HEK293 (cell line): ENCODE results near the gene PKIB.

ENCODE experiments used
- CTCF ChIA-PET: fragments of 350-600 bp; formaldehyde crosslinking; extraction: SDS; loops from one replicate; lab custom pipeline; 2021; ENCODE audit warnings: antibody characterized with exemption; lab: Yijun Ruan, JAX
- POLR2A ChIA-PET: fragments of 300-600 bp; formaldehyde crosslinking; extraction: SDS; loops from one replicate; lab custom pipeline; 2020; ENCODE audit warnings: antibody characterized with exemption, inconsistent platforms; lab: Yijun Ruan, JAX
- H3K27ac ChIP-seq: fragments of 200-500 bp; sonication (Bioruptor generic); 2 replicates; pipeline ENCODE4 v1.5.1; 2014; ENCODE audit warnings: low read depth, low read length, control low read depth, inconsistent platforms; ENCODE audit errors: extremely low read depth
- H3K36me3 ChIP-seq, 2 experiments: fragments of 200-500 bp in 1 of 2; sonication (Bioruptor generic) in 1 of 2; 1 replicate in 1 of 2; 2 replicates in 1 of 2; pipeline ENCODE4 v1.5.1; 2014 to 2017; ENCODE audit warnings: inconsistent platforms in 2 of 2, low read length in 2 of 2; ENCODE audit not compliant: control insufficient read depth in 2 of 2, insufficient read depth in 1 of 2
- H3K4me1 ChIP-seq: fragments of 200-500 bp; sonication (Bioruptor generic); 2 replicates; pipeline ENCODE4 v1.5.1; 2014; ENCODE audit warnings: mild to moderate bottlenecking, low read length, inconsistent platforms; ENCODE audit not compliant: control insufficient read depth, insufficient read depth
- H3K4me3 ChIP-seq: 2 replicates; pipeline ENCODE4 v1.5.1; 2011; ENCODE audit warnings: low read depth, mild to moderate bottlenecking, control low read depth, low read length, moderate library complexity
- H3K9me3 ChIP-seq: fragments of 200-500 bp; sonication (Bioruptor generic); 2 replicates; pipeline ENCODE4 v1.5.1; 2014; ENCODE audit warnings: low read depth, low read length, inconsistent platforms; ENCODE audit not compliant: control insufficient read depth, insufficient read depth
- SCRT2 ChIP-seq: fragments of 450-650 bp; formaldehyde crosslinking; IDR thresholded peaks from 2 replicates; pipeline ENCODE4 v1.5.1; 2016; ENCODE audit warnings: missing biosample characterization, missing genetic modification characterization
- SETDB1 ChIP-seq: IDR thresholded peaks from one replicate; pipeline ENCODE4 v1.6.1; 2017; ENCODE audit warnings: mild to moderate bottlenecking, low read length, moderate library complexity, mixed read lengths; ENCODE audit not compliant: insufficient read length
- SP7 ChIP-seq: fragments of 450-650 bp; formaldehyde crosslinking; IDR thresholded peaks from 2 replicates; pipeline ENCODE4 v1.5.1; 2016; ENCODE audit warnings: missing biosample characterization, missing genetic modification characterization
- ZBTB44 ChIP-seq: fragments of 450-650 bp; IDR thresholded peaks from 2 replicates; pipeline ENCODE4 v1.5.1; 2018; ENCODE audit warnings: missing biosample characterization, mild to moderate bottlenecking, missing genetic modification characterization
- ZNF114 ChIP-seq: fragments of 450-650 bp; formaldehyde crosslinking; IDR thresholded peaks from 2 replicates; pipeline ENCODE4 v1.5.0; 2017; ENCODE audit warnings: missing biosample characterization, missing genetic modification characterization
- ZNF24 ChIP-seq: fragments of 450-650 bp; formaldehyde crosslinking; IDR thresholded peaks from 2 replicates; pipeline ENCODE4 v1.5.1; 2016; ENCODE audit warnings: missing biosample characterization, missing genetic modification characterization
- ZNF266 ChIP-seq: fragments of 450-650 bp; formaldehyde crosslinking; IDR thresholded peaks from 2 replicates; pipeline ENCODE4 v1.5.1; 2016; ENCODE audit warnings: missing biosample characterization, missing genetic modification characterization, low read depth
- ZNF292 ChIP-seq: fragments of 450-650 bp; formaldehyde crosslinking; IDR thresholded peaks from 2 replicates; pipeline ENCODE4 v1.5.1; 2016; ENCODE audit warnings: low read depth, missing biosample characterization, missing genetic modification characterization, borderline replicate concordance
- ZNF311 ChIP-seq: fragments of 450-650 bp; formaldehyde crosslinking; IDR thresholded peaks from 2 replicates; pipeline ENCODE4 v1.5.1; 2017; ENCODE audit warnings: missing biosample characterization, missing genetic modification characterization, borderline replicate concordance
- ZNF350 ChIP-seq: fragments of 450-650 bp; formaldehyde crosslinking; IDR thresholded peaks from 2 replicates; pipeline ENCODE4 v1.5.0; 2017; ENCODE audit warnings: missing biosample characterization, mild to moderate bottlenecking, missing genetic modification characterization
- ZNF488 ChIP-seq: fragments of 450-650 bp; formaldehyde crosslinking; IDR thresholded peaks from 2 replicates; pipeline ENCODE4 v1.5.1; 2016; ENCODE audit warnings: missing biosample characterization, missing genetic modification characterization
- ZNF610 ChIP-seq: fragments of 450-650 bp; formaldehyde crosslinking; IDR thresholded peaks from 2 replicates; pipeline ENCODE4 v1.5.1; 2016; ENCODE audit warnings: missing biosample characterization, missing genetic modification characterization, borderline replicate concordance
- ZNF623 ChIP-seq: fragments of 450-650 bp; formaldehyde crosslinking; IDR thresholded peaks from 2 replicates; pipeline ENCODE4 v1.5.1; 2016; ENCODE audit warnings: missing biosample characterization, missing genetic modification characterization
- ZNF837 ChIP-seq: fragments of 450-650 bp; formaldehyde crosslinking; IDR thresholded peaks from 2 replicates; pipeline ENCODE4 v1.5.1; 2016; ENCODE audit warnings: missing biosample characterization, missing genetic modification characterization
- ZNF843 ChIP-seq: fragments of 450-650 bp; formaldehyde crosslinking; IDR thresholded peaks from 2 replicates; pipeline ENCODE4 v1.5.1; 2016; ENCODE audit warnings: missing biosample characterization, missing genetic modification characterization
- ZSCAN4 ChIP-seq: fragments of 450-650 bp; formaldehyde crosslinking; IDR thresholded peaks from 2 replicates; pipeline ENCODE4 v1.5.1; 2017; ENCODE audit warnings: missing biosample characterization, missing genetic modification characterization

The PKIB gene

GRCh38 chr6:122671251-122671650, 61.0 kb downstream of the PKIB start:
- ChIA-PET CTCF (interaction anchor here (0.8 kb wide), 1 partner anchor 149 kb away, joined by 3 read pairs; no protein-coding TSS in a partner anchor), POLR2A (no interaction called here)
- H3K27ac ChIP-seq = no peak overlapping the region
- no peak for TF ChIP-seq ZNF843
- TF ChIP-seq SETDB1 = no peak
- no peak for TF ChIP-seq ZNF24 (tag by site-specific recombination)
- TF ChIP-seq ZNF488 = no peak
- no peak for TF ChIP-seq ZNF311
- TF ChIP-seq ZNF350 = no peak
- TF ChIP-seq SP7 (tag by site-specific recombination) = no peak
- no peak for TF ChIP-seq ZNF623 (tag by site-specific recombination)
- no peak for TF ChIP-seq ZBTB44 (tag by site-specific recombination)
- H3K9me3 ChIP-seq = no peaks in the 10 kb centered on the region
- no peaks in the 10 kb centered on the region for H3K36me3 ChIP-seq
- no peak overlapping the region for H3K4me3 ChIP-seq
- no peaks in the 10 kb centered on the region for H3K4me1 ChIP-seq

GRCh38 chr6:122673343-122673961, 63.2 kb downstream of the PKIB start:
- no peak overlapping the region for H3K27ac ChIP-seq
- POLR2A ChIA-PET = no interaction called here

GRCh38 chr6:122676146-122676545, 65.9 kb downstream of the PKIB start:
- H3K9me3 ChIP-seq = no peaks in the 10 kb centered on the region
- no peaks in the 10 kb centered on the region for H3K36me3 ChIP-seq
- TF ChIP-seq ZNF837 (tag by site-specific recombination) (no peak), ZNF292 (tag by site-specific recombination) (no peak), ZNF610 (peak; percentile 84; the same call in 1 of the 2 replicates), SCRT2 (tag by site-specific recombination) (peak; percentile 78)
- H3K4me1 ChIP-seq = no peaks in the 10 kb centered on the region
- H3K27ac ChIP-seq = no peak overlapping the region
- no peak overlapping the region for H3K4me3 ChIP-seq
- CTCF ChIA-PET = interaction anchor here (1.2 kb wide), 2 partner anchors 8 to 184 kb away, joined by 4 to 5 read pairs; no protein-coding TSS in a partner anchor
- POLR2A ChIA-PET = no interaction called here

More at GRCh38 chr6:122673343-122673961, 63.2 kb downstream of the PKIB start:
- CTCF ChIA-PET = no interaction called here
- H3K9me3 ChIP-seq = no peaks in the 10 kb centered on the region
- no peaks in the 10 kb centered on the region for H3K4me1 ChIP-seq
- TF ChIP-seq SCRT2 (tag by site-specific recombination) (peak; percentile 79), ZSCAN4 (tag by site-specific recombination) (no peak), ZNF114 (tag by site-specific recombination) (no peak), ZNF266 (tag by site-specific recombination) (no peak)
- H3K36me3 ChIP-seq = no peaks in the 10 kb centered on the region
- H3K4me3 ChIP-seq = no peak overlapping the region
